Stimulated activated CD8-positive, alpha-beta memory T cell treated with anti-CD3 and anti-CD28 coated beads, Interleukin-2, amount 100 ng/mL, for 1 hour (primary cell): ENCODE measurements around the gene DMRTC2.
A peak's percentile ranks its signal among the peaks of the same experiment; 100 is the strongest.
"Not testable (repeated sequence)": the region's sequence is repeated elsewhere in the genome, so short reads cannot be mapped to it uniquely, and the experiment has no call there.

ENCODE experiments used
- DNase-seq, 2 donors: peaks; one replicate each; pipeline ENCODE4 v3.0.0-alpha.2; 2020; ENCODE audit warnings: low read depth in 2 of 2

Gene DMRTC2

GRCh38 chr19:41871573-41872383 is 26.9 kb downstream of the DMRTC2 start:
- DNase-seq = peak; percentile 27 to 33

- no peak for DNase-seq
Observed at GRCh38 chr19:41872384-41872774, 27.5 kb downstream of the DMRTC2 start.

GRCh38 chr19:41872775-41873647 is 28.2 kb downstream of the DMRTC2 start:
- peak; percentile 38 to 55 for DNase-seq

- not testable (repeated sequence) for DNase-seq
Observed at GRCh38 chr19:41875973-41876372, 31.1 kb downstream of the DMRTC2 start.

GRCh38 chr19:41876847-41877832 is 32.3 kb downstream of the DMRTC2 start, which contains the start of gene CD79A:
CD79A (plus strand) TSS chr19:41877279; CDS start chr19:41877305, 26 bp downstream.
- no peak for DNase-seq

GRCh38 chr19:41877916-41878905 is 33.4 kb downstream of the DMRTC2 start:
- no peak for DNase-seq

- no peak for DNase-seq
Observed at GRCh38 chr19:41879080-41879479, 34.2 kb downstream of the DMRTC2 start.

- DNase-seq = no peak
Observed at GRCh38 chr19:41879670-41880328, 35.0 kb downstream of the DMRTC2 start.

- DNase-seq = no peak
Observed at GRCh38 chr19:41880329-41880708, 35.5 kb downstream of the DMRTC2 start.

GRCh38 chr19:41882568-41883462 is 38.0 kb downstream of the DMRTC2 start, which contains the start of gene ARHGEF1:
ARHGEF1 (plus strand) TSS chr19:41883184; CDS start chr19:41888083, 4,899 bp downstream.
- peak; percentile 27 to 38 for DNase-seq

- DNase-seq = no peak
Observed at GRCh38 chr19:41883463-41883820, 38.6 kb downstream of the DMRTC2 start.

GRCh38 chr19:41883821-41884733 is 39.2 kb downstream of the DMRTC2 start:
- peak; percentile 79 for DNase-seq

GRCh38 chr19:41886761-41887710 is 42.2 kb downstream of the DMRTC2 start:
- peak; percentile 42 to 49 for DNase-seq

- peak; percentile 80 to 81 for DNase-seq
Observed at GRCh38 chr19:41887711-41888382, 43.0 kb downstream of the DMRTC2 start.

- no peak for DNase-seq
Observed at GRCh38 chr19:41888926-41889325, 44.1 kb downstream of the DMRTC2 start.

GRCh38 chr19:41889896-41890295 is 45.1 kb downstream of the DMRTC2 start:
- DNase-seq = no peak
